PC-3 (cell line): Measurements from ENCODE around the gene AMELX. TPM values are rescaled to one million over a fixed set of nuclear protein-coding genes. Genes with fewer than 3 reads are reported as not detected.
A peak's percentile ranks its signal among the peaks of the same experiment; 100 is the strongest.

Experiments
- ATAC-seq: fragments of 200-7000 bp; cut with Tn5 transposase; 2 replicates; pipeline ENCODE4 v1.9.1; 2020; ENCODE audit warnings: mild to moderate bottlenecking, moderate library complexity
- BruUV-seq: library from RNA; stranded (reverse); fragments of 400-500 nt; replicated peaks from 2 replicates; lab custom pipeline; 2021; lab: Mats Ljungman, UMichigan
- CTCF ChIA-PET: fragments of 300-600 bp; sonication (Branson Sonifier 250); formaldehyde crosslinking; loops from one replicate; lab custom pipeline; 2022; ENCODE audit warnings: antibody characterized with exemption; lab: Charles Lee
- POLR2A ChIA-PET: fragments of 300-600 bp; sonication (Branson Sonifier 250); formaldehyde crosslinking; loops from one replicate; lab custom pipeline; 2022; ENCODE audit warnings: antibody characterized with exemption; ENCODE audit not compliant: unreplicated experiment; lab: Charles Lee
- DNase-seq: peaks from one replicate; pipeline ENCODE4 v3.0.0-alpha.2; 2015
- H2AFZ ChIP-seq: fragments of 300-600 bp; sonication (generic); 2 replicates; pipeline ENCODE4 v1.6.0; 2016; ENCODE audit warnings: antibody characterized with exemption, low read length
- H3F3A ChIP-seq: fragments of 300-600 bp; sonication (generic); one replicate; pipeline ENCODE4 v1.6.0; 2017; ENCODE audit warnings: antibody characterized with exemption, low read length, control low read depth, mild to moderate bottlenecking; ENCODE audit not compliant: unreplicated experiment
- H3K27ac ChIP-seq: fragments of 300-600 bp; sonication (generic); 2 replicates; pipeline ENCODE4 v1.5.1; 2016; ENCODE audit warnings: mild to moderate bottlenecking, low read length
- H3K27me3 ChIP-seq: fragments of 300-600 bp; sonication (generic); 2 replicates; pipeline ENCODE4 v1.6.1; 2016; ENCODE audit warnings: low read length, mixed read lengths
- H3K36me3 ChIP-seq: fragments of 300-600 bp; sonication (generic); 2 replicates; pipeline ENCODE4 v1.6.1; 2016; ENCODE audit warnings: low read depth, mixed run types, low read length, mixed read lengths
- H3K4me1 ChIP-seq: fragments of 300-600 bp; sonication (generic); 2 replicates; pipeline ENCODE4 v1.5.1; 2016; ENCODE audit warnings: low read length; ENCODE audit not compliant: insufficient read depth
- H3K4me2 ChIP-seq: fragments of 300-600 bp; sonication (generic); 2 replicates; pipeline ENCODE4 v1.6.0; 2016; ENCODE audit warnings: low read length
- H3K4me3 ChIP-seq: fragments of 300-600 bp; sonication (generic); 2 replicates; pipeline ENCODE4 v1.5.1; 2016; ENCODE audit warnings: mild to moderate bottlenecking, low read length, mixed read lengths
- H3K79me2 ChIP-seq: fragments of 300-600 bp; sonication (generic); 2 replicates; pipeline ENCODE4 v1.6.1; 2017; ENCODE audit warnings: low read length, mixed read lengths
- H3K9ac ChIP-seq: fragments of 300-600 bp; sonication (generic); 2 replicates; pipeline ENCODE4 v1.6.0; 2016; ENCODE audit warnings: mild to moderate bottlenecking, low read length
- H3K9me2 ChIP-seq: fragments of 300-600 bp; sonication (generic); replicated peaks from 2 replicates; pipeline ENCODE4 v1.6.1; 2016; ENCODE audit warnings: mixed run types, low read length, mixed read lengths
- H3K9me3 ChIP-seq: fragments of 300-600 bp; sonication (generic); 2 replicates; pipeline ENCODE4 v1.6.1; 2016; ENCODE audit warnings: low read length, mixed read lengths
- H4K20me1 ChIP-seq: fragments of 300-600 bp; sonication (generic); 2 replicates; pipeline ENCODE4 v1.6.1; 2016; ENCODE audit warnings: low read length, mixed read lengths
- CTCF ChIP-seq: fragments of 300-600 bp; sonication (generic); conservative IDR thresholded peaks from 2 replicates; pipeline ENCODE4 v1.5.1; 2017; ENCODE audit warnings: antibody characterized with exemption, low read depth, mild to moderate bottlenecking, low read length
- EZH2 ChIP-seq: fragments of 300-600 bp; sonication (generic); IDR thresholded peaks from one replicate; pipeline ENCODE4 v1.6.1; 2017; ENCODE audit warnings: antibody characterized with exemption, mild to moderate bottlenecking, low read length; ENCODE audit not compliant: unreplicated experiment
- EZH2phosphoT487 ChIP-seq: fragments of 300-600 bp; sonication (generic); IDR thresholded peaks from 2 replicates; pipeline ENCODE4 v1.6.1; 2018; ENCODE audit warnings: mild to moderate bottlenecking, antibody characterized with exemption, low read length, borderline replicate concordance
- intact Hi-C: fragments of 100-400 bp; cut with micrococcal nuclease; formaldehyde crosslinking; loops from 2 replicates; pipeline ENCODE4 v1.9.0; 2023
- total RNA-seq: library from RNA; depleted of rRNA; stranded (reverse); fragments of >200 nt; gene quantifications from 2 replicates; pipeline ENCODE4 v1.2.3, GENCODE V29; 2014

The AMELX gene
- total RNA-seq, 1 experiment from 2014 or later = not detected

GRCh38 chrX:11342673-11343072, 49.5 kb downstream of the AMELX start:
- no peaks in the 10 kb centered on the region for H4K20me1 ChIP-seq
- H3K9me3 ChIP-seq = no peaks in the 10 kb centered on the region
- no peak overlapping the region for H2AFZ ChIP-seq
- H3K27ac ChIP-seq = peak overlapping the region; percentile 95
- peaks cover 20% of the 10 kb centered on the region for H3K4me1 ChIP-seq
- peak overlapping the region; percentile 63 for H3K9ac ChIP-seq
- CTCF ChIA-PET = no interaction called here
- no peaks in the 10 kb centered on the region for H3K79me2 ChIP-seq
- intact Hi-C loops = loop anchor here (2.0 to 10.0 kb wide), 4 partner anchors 32 to 198 kb away; no protein-coding TSS in a partner anchor
- ATAC-seq (no peak), DNase-seq (no peak)
- H3F3A ChIP-seq = no peaks in the 10 kb centered on the region
- no peaks in the 10 kb centered on the region for H3K27me3 ChIP-seq
- POLR2A ChIA-PET = no interaction called here
- BruUV-seq = no TSS peak
- H3K4me2 ChIP-seq = peak overlapping the region; percentile 64
- no peak overlapping the region for H3K4me3 ChIP-seq
- H3K36me3 ChIP-seq = no peaks in the 10 kb centered on the region
- TF ChIP-seq CTCF (no peak), EZH2phosphoT487 (no peak), EZH2 (no peak)
- no peaks in the 10 kb centered on the region for H3K9me2 ChIP-seq

GRCh38 chrX:11346121-11346682, 53.0 kb downstream of the AMELX start:
- no peaks in the 10 kb centered on the region for H3F3A ChIP-seq
- no peak overlapping the region for H3K27ac ChIP-seq
- no peak overlapping the region for H3K9ac ChIP-seq
- H4K20me1 ChIP-seq = no peaks in the 10 kb centered on the region
- H3K9me2 ChIP-seq = no peaks in the 10 kb centered on the region
- no peak overlapping the region for H3K4me3 ChIP-seq
- BruUV-seq = no TSS peak
- no peak for DNase-seq
- no peaks in the 10 kb centered on the region for H3K27me3 ChIP-seq
- H3K79me2 ChIP-seq = no peaks in the 10 kb centered on the region
- no peak overlapping the region for H2AFZ ChIP-seq
- H3K36me3 ChIP-seq = no peaks in the 10 kb centered on the region
- no peaks in the 10 kb centered on the region for H3K9me3 ChIP-seq
- TF ChIP-seq EZH2 = no peak
- no peak for TF ChIP-seq CTCF
- TF ChIP-seq EZH2phosphoT487 = no peak
- POLR2A ChIA-PET = no interaction called here
- CTCF ChIA-PET = no interaction called here
- intact Hi-C loops = loop anchor here (10.0 kb wide), 3 partner anchors 79 to 201 kb away; no protein-coding TSS in a partner anchor
- H3K4me2 ChIP-seq = no peak overlapping the region
- H3K4me1 ChIP-seq = peaks cover 17% of the 10 kb centered on the region
- ATAC-seq = no peak

GRCh38 chrX:11347300-11347699, 54.1 kb downstream of the AMELX start:
- Histone ChIP-seq H4K20me1 (no peaks in the 10 kb centered on the region), H3K4me2 (no peak overlapping the region), H3K9ac (no peak overlapping the region), H3K9me3 (no peaks in the 10 kb centered on the region), H3K4me3 (no peak overlapping the region), H2AFZ (no peak overlapping the region), H3F3A (no peaks in the 10 kb centered on the region), H3K4me1 (peaks cover 20% of the 10 kb centered on the region), H3K79me2 (no peaks in the 10 kb centered on the region), H3K36me3 (no peaks in the 10 kb centered on the region), H3K27me3 (no peaks in the 10 kb centered on the region), H3K9me2 (no peaks in the 10 kb centered on the region), H3K27ac (no peak overlapping the region)
- intact Hi-C loops = loop anchor here (10.0 kb wide), 3 partner anchors 78 to 202 kb away; no protein-coding TSS in a partner anchor
- BruUV-seq = no TSS peak
- ChIA-PET CTCF (no interaction called here), POLR2A (no interaction called here)
- DNase-seq (no peak), ATAC-seq (no peak)
- no peak for TF ChIP-seq EZH2phosphoT487
- no peak for TF ChIP-seq EZH2
- TF ChIP-seq CTCF = no peak
